K562 (cell line): Measurements from ENCODE around the gene SUGT1. TPM values are rescaled to one million over a fixed set of nuclear protein-coding genes. Genes with fewer than 3 reads are reported as not detected.

Experiments
- ARID1B ChIP-seq: fragments of 450-650 bp; IDR thresholded peaks from 2 replicates; pipeline ENCODE4 v1.6.1; 2016; ENCODE audit warnings: antibody characterized with exemption, mild to moderate bottlenecking, inconsistent platforms
- ZNF584 ChIP-seq: fragments of 200-800 bp; sonication (Bioruptor generic); IDR thresholded peaks from 2 replicates; pipeline ENCODE4 v1.6.1; 2016; ENCODE audit warnings: low read depth, mild to moderate bottlenecking, missing genetic modification characterization, missing compliant biosample characterization
- polyA plus RNA-seq, 8 experiments: library from polyadenylated mRNA; depleted of rRNA in 4 of 8; stranded (reverse) in 5 of 8; unstranded in 3 of 8; fragments of >200 nt; fragmentation: Nextera tagmentation in 2 of 8; fragmentation: Illumina TruSeq in 1 of 8; extraction: Ambion mirVana in 2 of 8; extraction: Trizol in 1 of 8; gene quantifications; 2 replicates each; pipeline versions ENCODE4 v1.2.1 to v1.2.3, GENCODE V29; 2011 to 2014; ENCODE audit warnings: inconsistent platforms in 1 of 8, missing spikeins in 1 of 8
- total RNA-seq, 7 experiments: library from RNA; depleted of rRNA in 6 of 7; stranded (reverse); fragments of >200 nt in 6 of 7; fragmentation: Illumina TruSeq in 2 of 7; extraction: Trizol in 2 of 7; gene quantifications; 2 replicates each; pipeline versions ENCODE4 v1.2.1 to v1.2.3, GENCODE V29; 2011 to 2021; ENCODE audit warnings: low replicate concordance in 1 of 7
- TF ChIP-seq, protein P1 (sequence below), 2 experiments: fragments of 450-650 bp; IDR thresholded peaks; 2 replicates each; pipeline ENCODE4 v1.6.1; 2016; ENCODE audit warnings: mild to moderate bottlenecking in 2 of 2, borderline replicate concordance in 1 of 2, low read depth in 1 of 2, moderate library complexity in 1 of 2

Gene SUGT1
- total and polyA plus RNA-seq, 9 of the 15 experiments (the other 6 are each of a cell fraction or from before 2014, with no cell fraction given), result 38.1 to 67.1 (median 53.8) TPM

DNA sequence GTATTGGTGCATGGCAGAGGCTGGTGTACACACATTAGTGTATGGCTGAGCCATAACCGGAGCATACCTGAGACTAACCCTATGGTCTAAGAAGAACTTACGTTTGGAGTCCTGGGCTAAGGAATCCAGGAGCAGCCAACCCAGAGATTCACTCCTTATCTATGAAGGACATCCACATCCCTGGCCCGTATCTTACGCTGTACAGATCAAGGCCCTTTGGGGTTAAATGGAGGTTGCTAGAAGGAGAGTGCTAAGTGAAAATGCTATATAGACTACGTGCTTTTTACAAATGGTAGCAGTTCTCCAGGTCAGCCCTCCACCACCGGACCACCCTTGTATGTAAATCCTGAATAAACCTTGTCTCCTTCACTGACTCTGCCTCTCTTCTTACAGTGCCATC is 1.9 kb upstream of the SUGT1 start (continued):
- TF ChIP-seq, protein P1, sequence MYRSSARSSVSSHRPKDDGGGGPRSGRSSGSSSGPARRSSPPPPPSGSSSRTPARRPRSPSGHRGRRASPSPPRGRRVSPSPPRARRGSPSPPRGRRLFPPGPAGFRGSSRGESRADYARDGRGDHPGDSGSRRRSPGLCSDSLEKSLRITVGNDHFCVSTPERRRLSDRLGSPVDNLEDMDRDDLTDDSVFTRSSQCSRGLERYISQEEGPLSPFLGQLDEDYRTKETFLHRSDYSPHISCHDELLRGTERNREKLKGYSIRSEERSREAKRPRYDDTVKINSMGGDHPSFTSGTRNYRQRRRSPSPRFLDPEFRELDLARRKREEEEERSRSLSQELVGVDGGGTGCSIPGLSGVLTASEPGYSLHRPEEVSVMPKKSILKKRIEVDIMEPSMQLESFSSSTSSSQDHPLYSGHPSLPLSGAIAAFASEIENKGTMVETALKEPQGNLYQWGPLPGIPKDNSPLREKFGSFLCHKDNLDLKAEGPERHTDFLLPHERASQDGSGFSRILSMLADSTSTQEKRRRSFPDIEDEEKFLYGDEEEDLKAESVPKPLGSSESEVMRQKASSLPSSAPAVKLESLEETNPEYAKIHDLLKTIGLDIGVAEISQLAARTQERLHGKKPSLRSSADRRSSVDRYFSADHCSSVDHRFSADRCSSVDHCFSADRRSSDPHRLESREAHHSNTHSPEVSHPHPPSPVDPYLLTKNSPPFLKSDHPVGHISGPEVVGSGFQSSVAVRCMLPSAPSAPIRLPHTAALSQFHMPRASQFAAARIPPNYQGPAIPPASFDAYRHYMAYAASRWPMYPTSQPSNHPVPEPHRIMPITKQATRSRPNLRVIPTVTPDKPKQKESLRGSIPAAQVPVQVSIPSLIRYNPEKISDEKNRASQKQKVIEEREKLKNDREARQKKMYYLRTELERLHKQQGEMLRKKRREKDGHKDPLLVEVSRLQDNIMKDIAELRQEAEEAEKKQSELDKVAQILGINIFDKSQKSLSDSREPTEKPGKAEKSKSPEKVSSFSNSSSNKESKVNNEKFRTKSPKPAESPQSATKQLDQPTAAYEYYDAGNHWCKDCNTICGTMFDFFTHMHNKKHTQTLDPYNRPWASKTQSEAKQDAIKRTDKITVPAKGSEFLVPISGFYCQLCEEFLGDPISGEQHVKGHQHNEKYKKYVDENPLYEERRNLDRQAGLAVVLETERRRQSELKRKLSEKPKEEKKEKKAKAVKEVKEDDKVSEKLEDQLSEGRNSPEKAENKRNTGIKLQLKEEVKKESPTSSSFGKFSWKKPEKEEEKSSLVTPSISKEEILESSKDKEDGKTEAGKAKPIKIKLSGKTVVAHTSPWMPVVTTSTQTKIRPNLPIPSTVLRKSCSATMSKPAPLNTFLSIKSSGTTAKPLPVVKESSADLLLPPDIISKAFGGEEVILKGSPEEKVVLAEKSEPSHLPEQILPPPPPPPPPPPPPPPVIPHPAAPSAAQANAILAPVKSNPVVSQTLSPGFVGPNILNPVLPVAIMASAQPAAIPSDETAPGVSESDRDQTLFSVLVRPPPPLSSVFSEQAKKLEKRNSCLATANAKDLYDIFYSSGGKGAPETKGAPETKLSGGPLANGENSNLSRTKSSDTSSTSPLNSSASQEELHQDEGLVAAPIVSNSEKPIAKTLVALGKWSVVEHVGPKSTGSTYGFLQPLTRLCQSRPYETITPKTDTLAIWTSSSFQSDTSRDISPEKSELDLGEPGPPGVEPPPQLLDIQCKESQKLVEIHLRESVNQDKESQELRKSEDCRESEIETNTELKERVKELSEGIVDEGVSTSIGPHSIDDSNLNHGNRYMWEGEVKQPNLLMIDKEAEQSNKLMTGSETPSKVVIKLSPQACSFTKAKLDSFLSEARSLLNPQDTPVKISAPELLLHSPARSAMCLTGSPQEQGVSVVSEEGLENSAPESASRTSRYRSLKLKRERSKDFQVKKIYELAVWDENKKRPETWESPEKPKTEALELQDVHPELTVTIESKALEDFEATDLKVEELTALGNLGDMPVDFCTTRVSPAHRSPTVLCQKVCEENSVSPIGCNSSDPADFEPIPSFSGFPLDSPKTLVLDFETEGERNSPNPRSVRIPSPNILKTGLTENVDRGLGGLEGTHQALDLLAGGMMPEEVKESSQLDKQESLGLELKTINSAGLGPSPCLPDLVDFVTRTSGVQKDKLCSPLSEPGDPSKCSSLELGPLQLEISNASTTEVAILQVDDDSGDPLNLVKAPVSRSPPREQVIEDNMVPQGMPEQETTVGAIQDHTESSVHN (IDR thresholded peaks at IDR 0.05; ENCODE audit: borderline replicate concordance in 1 of 2, low read depth in 1 of 2), result no peak
- peak; percentile 73 for TF ChIP-seq ARID1B
- no peak for TF ChIP-seq ZNF584 (CRISPR knock-in tag)
